T-cell (primary cell): Measurements from ENCODE around the gene IFNW1. TPM values are rescaled to one million over a fixed set of nuclear protein-coding genes. Genes with fewer than 3 reads are reported as not detected.
"Not testable (repeated sequence)": the region's sequence is repeated elsewhere in the genome, so short reads cannot be mapped to it uniquely, and the experiment has no call there.

Experiments
- ATAC-seq, 4 experiments: fragments of 200-7000 bp in 3 of 4; fragments of 150-1000 bp in 1 of 4; cut with Tn5 transposase; replicated peaks in 1 of 4; 1 replicate in 3 of 4; 2 replicates in 1 of 4; pipeline ENCODE4 v1.10.0; 2021; ENCODE audit warnings: moderate library complexity in 3 of 4, mild to moderate bottlenecking in 2 of 4, moderate number of reproducible peaks in 1 of 4
- CTCF ChIA-PET, 2 donors: fragments of 300-600 bp; sonication (Branson Sonifier 250); formaldehyde crosslinking; loops; one replicate each; lab custom pipeline; 2022; ENCODE audit warnings: antibody characterized with exemption in 2 of 2; lab: Charles Lee
- POLR2A ChIA-PET, 2 donors: fragments of 300-600 bp; sonication (Branson Sonifier 250); formaldehyde crosslinking; loops; one replicate each; lab custom pipeline; 2022; ENCODE audit warnings: antibody characterized with exemption in 2 of 2; lab: Charles Lee
- DNase-seq, 35 experiments: peaks; one replicate each; pipeline versions ENCODE4 v3.0.0 to v3.0.0-alpha.2; 2013 to 2023
- H3K27ac ChIP-seq: one replicate; pipeline ENCODE4 v1.5.1; 2013; ENCODE audit warnings: low read length
- H3K27me3 ChIP-seq, 2 experiments: replicated peaks in 1 of 2; 1 replicate in 1 of 2; 2 replicates in 1 of 2; pipeline versions ENCODE4 v1.6.1 to v1.7.0; 2013; ENCODE audit warnings: low read length in 1 of 2, mixed read lengths in 1 of 2; ENCODE audit not compliant: control insufficient read depth in 2 of 2, insufficient read depth in 2 of 2; ENCODE audit errors: extremely low read depth in 1 of 2
- H3K36me3 ChIP-seq, 2 donors: 1 replicate in 1 of 2; 2 replicates in 1 of 2; pipeline versions ENCODE4 v1.6.1 to v1.7.0; 2013; ENCODE audit warnings: low read length in 1 of 2; ENCODE audit not compliant: control insufficient read depth in 2 of 2, insufficient read depth in 1 of 2; ENCODE audit errors: extremely low read depth in 1 of 2
- H3K4me1 ChIP-seq, 2 experiments: 1 replicate in 1 of 2; 2 replicates in 1 of 2; pipeline versions ENCODE4 v1.6.1 to v1.7.0; 2013; ENCODE audit warnings: low read length in 2 of 2, mixed read lengths in 1 of 2; ENCODE audit not compliant: insufficient read depth in 2 of 2, control insufficient read depth in 1 of 2; ENCODE audit errors: extremely low read depth in 1 of 2
- H3K4me3 ChIP-seq, 2 donors: 1 replicate in 1 of 2; 2 replicates in 1 of 2; pipeline versions ENCODE4 v1.5.1 to v1.7.0; 2013; ENCODE audit warnings: mild to moderate bottlenecking in 2 of 2, low read length in 1 of 2, moderate library complexity in 1 of 2; ENCODE audit not compliant: control insufficient read depth in 1 of 2; ENCODE audit errors: extremely low read depth in 1 of 2
- H3K9me3 ChIP-seq: 2 replicates; pipeline ENCODE4 v1.7.0; 2013
- H3K27ac Mint-ChIP-seq, 2 donors: one replicate each; pipeline ENCODE4 v1.8.0; 2020 to 2021; ENCODE audit warnings: mild to moderate bottlenecking in 2 of 2, mixed read lengths in 2 of 2
- H3K27me3 Mint-ChIP-seq, 2 donors: one replicate each; pipeline ENCODE4 v1.8.0; 2021 to 2022; ENCODE audit warnings: mixed read lengths in 2 of 2
- H3K36me3 Mint-ChIP-seq: one replicate; pipeline ENCODE4 v1.8.0; 2021; ENCODE audit warnings: mixed read lengths
- H3K4me1 Mint-ChIP-seq, 3 donors: one replicate each; pipeline ENCODE4 v1.8.0; 2020 to 2022; ENCODE audit warnings: mixed read lengths in 3 of 3, mild to moderate bottlenecking in 1 of 3
- H3K4me3 Mint-ChIP-seq, 3 donors: one replicate each; pipeline ENCODE4 v1.8.0; 2020 to 2022; ENCODE audit warnings: mild to moderate bottlenecking in 3 of 3, mixed read lengths in 3 of 3, moderate library complexity in 3 of 3
- H3K9me3 Mint-ChIP-seq, 3 donors: one replicate each; pipeline ENCODE4 v1.8.0; 2020 to 2022; ENCODE audit warnings: mixed read lengths in 3 of 3
- WGBS: methylation state at CpG from one replicate; pipeline ENCODE4 v1.1.5; 2013; ENCODE audit warnings: missing lambda C conversion rate; ENCODE audit not compliant: insufficient coverage; 5-methylcytosine and 5-hydroxymethylcytosine counted together
- total RNA-seq, 35 experiments: library from RNA in 6 of 35; stranded (reverse) in 6 of 35; fragments of 120-200 nt in 1 of 35; gene quantifications; one replicate each; pipeline versions ENCODE4 v1.2.1 to v1.2.4 and lab custom pipeline; 2013 to 2026

IFNW1 gene
- total RNA-seq, 5 donors from 2014 or later (not counting 1 experiment from before 2014, with no cell fraction given) = not detected

DNA sequence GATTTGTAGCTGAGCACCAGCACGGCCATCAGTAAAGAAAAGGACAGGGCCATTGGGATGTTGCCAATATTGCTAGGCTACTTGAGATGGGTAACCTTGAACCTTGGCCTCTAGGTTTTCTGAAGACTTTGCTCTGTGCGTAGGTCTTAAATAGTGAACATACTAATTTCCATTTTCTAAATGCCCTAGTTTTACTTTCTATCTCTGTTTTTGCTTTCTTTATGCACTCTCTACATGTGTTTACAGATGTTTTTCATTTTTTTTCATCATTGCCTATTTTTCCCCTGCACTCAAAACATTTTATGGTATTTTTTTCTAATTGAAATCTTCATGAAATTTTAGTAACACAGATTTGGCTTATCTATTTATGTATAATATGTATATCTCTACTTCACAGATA, 24.9 kb upstream of the IFNW1 start, which contains the start of gene IFNA21:
TSS of gene IFNA21 (minus strand) at position 101 of the 400 bp plus-strand sequence. CDS start at position 53, 48 bp downstream.
- H3K27me3 Mint-ChIP-seq, H3K27me3 ChIP-seq, H3K4me3 ChIP-seq, ATAC-seq, DNase-seq, H3K36me3 Mint-ChIP-seq, CTCF ChIA-PET, H3K9me3 ChIP-seq, POLR2A ChIA-PET, H3K36me3 ChIP-seq, H3K4me1 ChIP-seq, H3K27ac Mint-ChIP-seq, H3K27ac ChIP-seq, H3K9me3 Mint-ChIP-seq, H3K4me3 Mint-ChIP-seq: not testable (repeated sequence)
- 83% methylated on average over 1 of the region's 2 CpGs for WGBS
- peaks cover 12 to 17% (median 16%) of the 10 kb centered on the region in 3 donors for H3K4me1 Mint-ChIP-seq

DNA sequence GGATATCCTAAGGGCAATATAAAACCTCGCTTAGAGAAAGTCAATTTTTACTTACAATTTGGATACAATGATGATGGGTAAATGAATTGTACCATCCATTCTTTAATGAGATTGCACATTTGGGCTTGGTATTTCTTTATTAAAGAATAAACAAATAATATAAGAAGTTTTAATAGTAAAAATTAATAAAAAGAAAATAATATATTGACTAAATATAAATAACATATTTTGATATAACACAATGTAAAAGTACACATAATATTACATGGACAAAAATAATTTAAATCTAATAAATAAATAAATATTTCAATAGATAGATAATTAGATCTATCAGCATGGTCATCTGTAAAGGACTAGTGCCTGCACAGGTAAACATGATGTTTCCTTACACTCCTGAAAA, 23.9 kb upstream of the IFNW1 start:
- no CpG with 5 or more reads among the region's 1 CpG for WGBS
- Mint-ChIP-seq H3K27me3 (peaks cover 0 to 8% of the 10 kb centered on the region in 2 donors), H3K27ac (no peak overlapping the region), H3K36me3 (no peaks in the 10 kb centered on the region), H3K4me3 (no peak overlapping the region), H3K9me3 (no peaks in the 10 kb centered on the region), H3K4me1 (peaks cover 22 to 28% (median 27%) of the 10 kb centered on the region in 3 donors)
- ATAC-seq = no peak
- no peaks in the 10 kb centered on the region for H3K36me3 ChIP-seq
- DNase-seq = no peak
- no peak overlapping the region for H3K4me3 ChIP-seq
- no peaks in the 10 kb centered on the region for H3K9me3 ChIP-seq
- no peaks in the 10 kb centered on the region for H3K27me3 ChIP-seq
- no peaks in the 10 kb centered on the region for H3K4me1 ChIP-seq
- no peak overlapping the region for H3K27ac ChIP-seq
- ChIA-PET POLR2A (no interaction called here), CTCF (no interaction called here)

- no peaks in the 10 kb centered on the region for H3K27me3 ChIP-seq
- no peaks in the 10 kb centered on the region for H3K27me3 Mint-ChIP-seq
- H3K9me3 ChIP-seq = no peaks in the 10 kb centered on the region
- H3K36me3 ChIP-seq = no peaks in the 10 kb centered on the region
- DNase-seq (peak in 12 of 35 experiments; percentile 4 to 59 (median 10)), ATAC-seq (peak in 3 of 4 experiments; percentile 48 to 78 (median 72))
- peaks cover 37 to 44% (median 43%) of the 10 kb centered on the region in 3 donors for H3K4me1 Mint-ChIP-seq
- H3K36me3 Mint-ChIP-seq = no peaks in the 10 kb centered on the region
- peak overlapping the region; percentile 29 to 70 (median 54) for H3K4me3 Mint-ChIP-seq
- no peak overlapping the region for H3K4me3 ChIP-seq
- H3K9me3 Mint-ChIP-seq = peaks cover 2 to 4% (median 4%) of the 10 kb centered on the region in 3 donors
- WGBS = no CpG with 5 or more reads among the region's 1 CpG
- ChIA-PET POLR2A (no interaction called here), CTCF (interaction anchor here in 1 of 2 donors (1.3 kb wide), 1 partner anchor 166 kb away, joined by 4 read pairs; no protein-coding TSS in a partner anchor)
- no peak overlapping the region for H3K27ac ChIP-seq
- H3K27ac Mint-ChIP-seq = peak overlapping the region; percentile 36 to 65
- H3K4me1 ChIP-seq = peaks cover 0 to 5% of the 10 kb centered on the region in 2 experiments
These were observed 18.5 kb upstream of the IFNW1 start for GRCh38 chr9:21160178-21160577.

GRCh38 chr9:21155501-21155900, 13.9 kb upstream of the IFNW1 start:
- H3K36me3 Mint-ChIP-seq = no peaks in the 10 kb centered on the region
- H3K9me3 Mint-ChIP-seq = peaks cover 2 to 4% (median 4%) of the 10 kb centered on the region in 3 donors
- H3K4me1 Mint-ChIP-seq = peaks cover 20 to 22% (median 22%) of the 10 kb centered on the region in 3 donors
- H3K27me3 Mint-ChIP-seq = no peaks in the 10 kb centered on the region
- H3K27ac Mint-ChIP-seq = no peak overlapping the region
- ATAC-seq (no peak), DNase-seq (no peak)
- CTCF ChIA-PET = no interaction called here
- Histone ChIP-seq H3K4me1 (peaks cover 0 to 5% of the 10 kb centered on the region in 2 experiments), H3K27ac (no peak overlapping the region), H3K27me3 (no peaks in the 10 kb centered on the region), H3K9me3 (no peaks in the 10 kb centered on the region), H3K36me3 (no peaks in the 10 kb centered on the region), H3K4me3 (no peak overlapping the region)
- POLR2A ChIA-PET = no interaction called here
- WGBS = no CpG with 5 or more reads among the region's 2 CpGs
- no peak overlapping the region for H3K4me3 Mint-ChIP-seq

DNA sequence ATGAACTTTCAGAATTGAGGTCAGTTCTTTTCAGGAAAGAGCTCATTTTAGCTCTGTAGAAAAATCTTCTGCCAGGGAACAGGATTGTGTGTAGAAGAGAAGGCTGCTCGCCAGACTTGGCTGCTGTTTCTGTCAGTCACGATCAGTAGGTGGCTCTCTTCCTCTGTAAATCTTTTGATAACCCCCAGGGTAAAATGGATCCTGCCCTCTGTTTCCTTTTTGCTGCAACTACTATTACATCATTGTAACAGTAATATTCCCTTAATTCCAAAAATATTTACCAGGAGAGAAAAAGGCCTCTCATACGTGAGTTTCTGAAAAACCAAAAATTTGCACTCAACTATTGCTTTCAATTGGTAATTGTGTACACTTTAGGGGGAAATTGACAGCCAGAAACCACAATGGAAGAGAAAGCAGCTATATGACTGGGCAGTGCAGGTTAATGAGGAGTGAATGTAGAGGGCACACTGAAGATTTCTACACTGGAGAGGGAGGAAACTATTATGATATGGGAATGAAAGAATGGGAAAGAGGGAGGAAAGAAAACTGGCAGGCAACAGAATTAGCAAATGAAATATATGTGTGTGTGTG, 12.5 kb upstream of the IFNW1 start:
- H3K4me3 Mint-ChIP-seq = no peak overlapping the region
- peaks cover under 1% of the 10 kb centered on the region for H3K36me3 Mint-ChIP-seq
- Histone ChIP-seq H3K36me3 (no peaks in the 10 kb centered on the region), H3K4me3 (no peak overlapping the region), H3K4me1 (no peaks in the 10 kb centered on the region), H3K27ac (no peak overlapping the region), H3K27me3 (peaks cover 0 to 7% of the 10 kb centered on the region in 2 experiments), H3K9me3 (no peaks in the 10 kb centered on the region)
- H3K4me1 Mint-ChIP-seq = peaks cover 10 to 11% (median 10%) of the 10 kb centered on the region in 3 donors
- peak in 1 of 35 experiments; percentile 45 for DNase-seq
- peaks cover 0 to 6% of the 10 kb centered on the region in 2 donors for H3K27me3 Mint-ChIP-seq
- ChIA-PET POLR2A (no interaction called here), CTCF (interaction anchor here (1.1 to 1.2 kb wide), 2 partner anchors 9 to 301 kb away, joined by 3 to 4 read pairs; no protein-coding TSS in a partner anchor)
- no peak overlapping the region for H3K27ac Mint-ChIP-seq
- ATAC-seq = peak; percentile 40 to 78 (median 63)
- H3K9me3 Mint-ChIP-seq = peaks cover 3 to 5% (median 5%) of the 10 kb centered on the region in 3 donors
- WGBS = 10% methylated on average over 2 of the region's 3 CpGs

DNA sequence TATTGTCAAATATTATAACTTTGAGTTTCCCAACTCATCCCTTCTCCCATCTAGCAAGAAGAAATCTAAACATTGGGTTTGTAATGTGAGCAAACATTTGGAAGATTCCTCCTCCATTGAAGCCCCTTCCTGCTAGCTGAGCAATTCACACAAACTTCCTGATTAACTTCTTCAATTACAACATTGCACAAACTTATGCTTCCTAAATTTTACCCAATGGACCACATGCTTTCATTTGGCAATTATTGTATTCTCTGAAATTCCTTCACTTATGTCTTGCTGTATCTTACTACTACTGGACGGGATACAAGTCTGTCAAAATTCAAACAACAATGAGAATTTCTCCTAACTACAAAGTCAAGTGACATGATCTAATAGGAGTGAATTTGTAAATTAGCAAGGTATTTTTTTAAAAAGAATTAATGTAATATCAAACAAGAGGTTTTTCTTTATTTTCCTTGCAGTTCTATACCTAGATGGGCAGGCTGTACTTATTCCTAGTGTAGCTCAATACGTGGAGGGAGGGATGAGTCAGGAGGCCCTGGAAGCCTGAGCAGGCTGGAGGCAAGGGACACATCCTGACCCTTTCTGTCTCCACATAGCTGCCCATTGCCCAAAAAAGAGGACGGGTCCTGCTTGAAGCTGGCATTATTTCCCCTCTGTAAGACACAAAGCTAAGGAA, 11.8 kb upstream of the IFNW1 start:
- peak in 1 of 4 experiments; percentile 9 for ATAC-seq
- no peak for DNase-seq
- peaks cover 0 to 6% of the 10 kb centered on the region in 2 donors for H3K27me3 Mint-ChIP-seq
- peaks cover 4% of the 10 kb centered on the region for H3K36me3 Mint-ChIP-seq
- peaks cover 6 to 7% (median 6%) of the 10 kb centered on the region in 3 donors for H3K4me1 Mint-ChIP-seq
- Histone ChIP-seq H3K27me3 (peaks cover 0 to 7% of the 10 kb centered on the region in 2 experiments), H3K27ac (no peak overlapping the region), H3K9me3 (no peaks in the 10 kb centered on the region), H3K4me1 (no peaks in the 10 kb centered on the region), H3K4me3 (no peak overlapping the region), H3K36me3 (no peaks in the 10 kb centered on the region)
- no peak overlapping the region for H3K4me3 Mint-ChIP-seq
- no CpG with 5 or more reads among the region's 3 CpGs for WGBS
- no peak overlapping the region for H3K27ac Mint-ChIP-seq
- H3K9me3 Mint-ChIP-seq = peaks cover 8 to 10% (median 8%) of the 10 kb centered on the region in 3 donors
- POLR2A ChIA-PET = no interaction called here
- CTCF ChIA-PET = interaction anchor here (1.1 to 1.2 kb wide), 2 partner anchors 10 to 302 kb away, joined by 3 to 4 read pairs; no protein-coding TSS in a partner anchor
